ENCODE measurements around the gene COA8.
"Not testable (repeated sequence)": the region's sequence is repeated elsewhere in the genome, so short reads cannot be mapped to it uniquely, and the experiment has no call there.

Gene COA8

DNA sequence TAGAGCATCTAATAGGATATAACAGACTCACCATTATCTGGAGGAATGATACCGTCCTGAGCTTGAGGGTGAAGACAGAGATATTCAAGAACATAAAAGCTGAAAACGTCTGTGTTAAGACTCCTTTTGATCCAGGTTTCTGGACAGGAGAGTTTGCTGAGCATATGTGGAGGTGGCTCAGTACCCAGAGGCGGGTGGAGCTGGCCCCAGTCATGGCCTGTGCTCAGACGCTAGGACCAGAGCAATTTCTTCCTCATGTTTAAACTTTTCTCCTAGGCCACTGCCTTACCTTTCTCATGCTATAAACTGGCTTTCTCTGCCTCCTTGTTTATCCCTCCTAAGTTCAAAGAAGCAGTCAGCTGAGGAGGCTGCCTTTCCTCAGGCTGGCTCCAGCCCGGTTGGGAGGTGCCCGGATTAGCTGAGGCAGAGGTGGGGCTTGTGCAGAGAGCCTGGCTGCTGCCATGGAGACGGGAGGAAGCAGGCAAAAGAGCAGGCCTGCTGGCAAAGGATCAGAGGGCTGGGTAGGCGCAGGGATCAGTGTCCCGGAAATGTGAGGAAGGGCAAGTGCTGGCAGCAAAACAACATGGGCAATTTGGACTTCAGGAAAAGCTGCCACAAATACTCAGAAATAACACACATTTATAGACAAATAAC is 13.7 kb downstream of the COA8 start:
- no peak for DNase-seq

DNA sequence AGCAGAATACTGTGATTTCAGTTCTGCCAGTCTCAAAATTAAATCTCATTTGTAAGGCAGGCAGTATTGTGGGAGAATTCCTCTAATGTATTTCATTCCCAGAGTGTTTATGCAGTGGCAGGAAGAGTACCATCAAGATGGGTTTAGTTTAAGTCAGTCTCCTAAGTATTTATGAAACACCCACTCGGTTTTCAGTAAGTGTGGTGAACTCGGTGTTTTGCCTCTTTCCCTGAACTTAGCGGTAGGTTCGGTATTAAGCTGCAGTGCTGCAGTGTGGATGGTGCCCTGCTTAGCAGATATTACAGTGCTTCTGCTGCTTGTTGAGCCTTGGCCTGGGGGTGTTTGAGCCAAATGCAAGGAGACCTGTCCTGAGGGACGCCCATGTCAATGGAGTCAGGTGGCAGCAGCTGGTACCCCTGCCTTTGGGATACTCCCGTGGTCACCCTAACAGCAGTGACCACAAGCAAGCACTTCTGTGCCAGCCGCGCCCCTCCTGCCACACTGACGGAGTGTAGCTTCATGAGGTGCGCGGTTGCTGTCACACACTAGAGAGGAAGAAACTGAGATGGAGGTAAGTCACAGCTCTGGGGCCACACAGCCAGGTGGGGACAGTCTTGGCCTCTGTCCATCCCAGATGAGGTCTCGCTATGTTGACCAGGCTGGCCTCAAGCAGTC is 15.8 kb downstream of the COA8 start:
- DNase-seq: no peak

DNA sequence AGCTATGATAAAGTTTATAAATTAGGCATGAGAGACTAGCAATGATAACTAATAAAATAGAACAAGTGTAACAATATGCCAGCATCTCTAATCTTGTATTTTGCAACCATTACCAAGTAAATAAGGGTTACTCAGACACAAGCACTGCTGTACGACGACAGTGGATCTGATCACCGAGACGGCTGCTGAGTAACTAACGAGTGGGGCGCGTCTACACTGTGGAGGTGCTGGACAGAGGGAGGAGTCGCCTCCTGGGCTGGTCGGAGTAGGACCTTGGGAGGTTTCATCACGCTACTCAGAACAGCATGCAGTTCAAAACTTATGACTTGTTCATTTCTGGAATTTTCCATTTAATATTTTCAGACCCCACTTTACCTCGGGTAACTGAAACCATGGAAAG is 18.4 kb downstream of the COA8 start:
- DNase-seq: no peak

DNA sequence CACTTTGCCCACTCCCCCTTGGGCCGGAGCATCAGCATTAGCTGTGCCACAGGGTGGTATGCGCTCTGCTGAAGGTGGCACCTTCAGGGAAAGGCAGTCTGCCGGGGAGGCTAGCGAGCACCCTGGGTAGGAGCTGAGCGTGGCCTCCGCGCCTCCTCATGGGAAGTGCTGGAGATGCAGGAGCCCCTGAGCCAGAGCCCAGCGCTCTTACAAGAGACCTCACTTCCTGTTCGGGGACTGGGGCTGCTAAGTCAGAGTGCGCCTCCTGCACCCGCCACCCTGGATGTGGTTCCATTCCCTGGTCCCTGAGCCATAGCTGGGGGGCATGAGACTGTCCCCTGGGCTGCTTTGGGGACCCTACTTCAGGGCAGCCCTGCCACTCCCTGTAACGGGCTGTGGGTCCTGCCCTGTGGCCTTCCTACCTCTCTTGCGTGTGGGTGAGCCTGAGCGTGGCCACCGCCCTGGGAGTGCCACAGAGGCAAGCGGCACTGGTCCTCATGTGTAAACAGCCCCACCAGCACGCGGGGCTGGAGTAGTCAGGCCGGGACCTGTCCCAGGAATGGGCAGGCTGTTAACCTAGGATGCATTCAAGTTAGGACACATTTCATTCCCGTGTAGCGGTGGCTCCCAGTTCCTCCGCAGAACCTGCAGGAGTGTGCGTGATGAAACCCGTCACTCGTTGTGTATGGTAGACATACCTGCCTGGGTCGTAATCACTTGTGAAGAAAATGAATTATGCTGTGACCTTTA is 19.4 kb downstream of the COA8 start:
- DNase-seq: no peak

DNA sequence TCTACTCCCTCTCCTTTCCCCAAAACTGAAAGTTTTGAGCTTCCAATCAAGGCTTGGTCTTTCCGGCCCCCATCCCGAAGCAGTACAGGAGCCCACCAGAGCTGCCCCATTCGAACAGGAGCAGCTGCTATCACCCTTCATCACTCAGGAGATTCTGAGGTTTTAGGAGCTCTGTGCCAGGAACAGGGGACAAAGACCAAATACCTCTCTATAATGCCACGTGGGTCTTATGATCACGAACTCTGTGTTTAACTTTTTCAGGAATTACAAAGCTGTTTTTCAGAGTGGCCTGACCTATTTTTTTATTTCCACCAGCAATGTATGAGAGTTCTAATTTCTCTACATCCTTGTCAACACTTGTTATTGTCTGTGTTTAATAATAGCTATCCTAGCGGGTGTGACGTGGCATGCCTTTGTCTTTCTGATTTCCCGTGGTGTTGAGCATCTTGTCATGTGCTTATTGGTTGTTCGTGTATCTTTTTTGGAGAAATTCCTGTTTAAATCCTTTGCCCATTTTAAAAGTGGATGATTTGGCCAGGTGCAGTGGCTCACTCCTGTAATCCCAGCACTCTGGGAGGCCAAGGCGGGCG is 21.7 kb downstream of the COA8 start:
- no peak for DNase-seq

DNA sequence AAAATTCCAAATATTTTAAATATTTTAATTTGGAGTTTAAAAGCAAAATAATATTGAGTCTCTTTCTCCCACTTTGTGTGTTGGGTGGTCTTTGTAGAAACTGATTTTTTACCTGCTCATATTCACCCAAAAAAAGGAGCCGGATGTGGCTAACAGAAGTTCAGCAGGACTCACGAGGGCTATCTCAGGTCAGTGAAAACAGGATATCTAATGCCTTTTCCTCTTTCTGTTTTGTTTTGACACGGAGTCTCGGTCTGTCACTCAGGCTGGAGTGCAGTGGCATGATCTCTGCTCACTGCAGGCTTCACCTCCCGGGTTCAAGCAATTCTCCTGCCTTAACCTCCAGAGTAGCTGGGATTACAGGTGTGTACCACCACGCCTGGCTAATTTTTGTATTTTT is 30.8 kb downstream of the COA8 start:
- DNase-seq: no peak

DNA sequence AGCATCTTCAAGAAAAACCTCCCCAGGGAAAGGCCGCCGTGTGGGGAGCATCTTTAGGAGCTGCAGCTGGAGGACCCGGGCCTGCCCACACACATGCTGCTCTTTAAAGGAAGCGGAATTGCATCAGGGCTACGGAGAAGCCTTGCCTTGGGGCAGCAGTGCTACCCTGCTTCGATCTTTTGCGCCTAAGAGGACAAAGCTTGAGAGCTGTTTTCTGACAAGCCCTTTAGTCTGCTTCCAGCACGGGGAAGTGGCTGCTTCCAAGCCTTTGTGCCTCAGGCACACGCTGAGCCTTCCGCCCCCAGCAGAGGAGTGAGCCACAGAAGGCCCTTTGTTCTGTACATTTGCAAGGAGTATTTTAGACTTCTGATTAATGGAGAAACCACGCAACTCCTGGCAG is 31.5 kb downstream of the COA8 start:
- peak; percentile 38 for DNase-seq

DNA sequence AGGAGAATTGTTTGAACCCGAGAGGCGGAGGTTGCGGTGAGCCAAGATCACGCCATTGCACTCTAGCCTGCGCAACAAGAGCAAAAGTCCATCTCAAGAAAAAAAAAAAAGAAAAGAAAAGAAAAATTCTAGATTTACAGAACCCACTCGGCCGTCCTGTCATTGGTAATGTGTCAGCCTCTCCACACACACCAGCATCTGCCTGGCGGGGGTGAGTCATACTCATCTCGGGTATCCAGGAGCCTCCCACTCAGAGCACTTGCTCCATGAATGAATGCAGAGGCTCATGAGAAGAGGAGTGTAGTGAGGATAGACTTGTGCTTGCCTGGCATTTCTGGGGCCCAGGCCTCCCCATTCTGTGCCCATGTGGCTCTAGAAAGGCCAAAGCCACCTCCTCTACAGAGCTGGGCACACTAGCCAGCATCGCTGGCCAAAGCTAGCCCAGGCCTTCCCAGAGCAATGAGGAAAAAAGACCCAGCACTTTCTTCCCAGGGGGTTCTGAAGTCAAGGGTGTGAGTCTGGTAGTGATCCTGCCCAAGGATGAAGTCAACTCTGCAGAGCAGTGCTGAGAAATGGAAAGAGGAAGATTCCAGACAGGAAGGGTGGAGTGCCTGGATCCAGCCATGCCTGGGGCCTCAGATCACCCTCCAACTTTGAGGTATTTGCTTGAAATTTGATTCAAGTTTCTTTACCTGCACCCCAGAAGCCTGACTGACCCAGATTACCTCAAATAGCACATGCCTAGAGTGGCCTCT is 35.0 kb downstream of the COA8 start:
- DNase-seq: no peak

DNA sequence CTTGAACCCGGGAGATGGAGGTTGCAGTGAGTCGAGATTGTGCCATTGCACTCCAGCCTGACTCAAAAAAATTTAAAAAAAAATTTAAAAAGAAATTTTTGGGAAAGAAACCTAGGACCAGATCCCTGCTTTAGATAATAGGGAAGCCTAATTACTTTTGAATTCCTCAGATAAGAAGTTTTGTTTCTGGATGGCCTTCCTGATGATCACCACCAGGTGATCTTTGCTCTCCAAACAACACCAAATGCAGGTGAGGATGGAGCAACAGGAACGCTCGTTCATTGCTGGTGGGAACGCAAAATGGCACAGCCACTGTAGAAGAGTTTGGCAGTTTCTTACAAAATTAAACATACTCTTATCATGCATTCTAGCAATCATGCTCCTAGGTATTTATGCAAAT is 37.7 kb downstream of the COA8 start:
- no peak for DNase-seq

DNA sequence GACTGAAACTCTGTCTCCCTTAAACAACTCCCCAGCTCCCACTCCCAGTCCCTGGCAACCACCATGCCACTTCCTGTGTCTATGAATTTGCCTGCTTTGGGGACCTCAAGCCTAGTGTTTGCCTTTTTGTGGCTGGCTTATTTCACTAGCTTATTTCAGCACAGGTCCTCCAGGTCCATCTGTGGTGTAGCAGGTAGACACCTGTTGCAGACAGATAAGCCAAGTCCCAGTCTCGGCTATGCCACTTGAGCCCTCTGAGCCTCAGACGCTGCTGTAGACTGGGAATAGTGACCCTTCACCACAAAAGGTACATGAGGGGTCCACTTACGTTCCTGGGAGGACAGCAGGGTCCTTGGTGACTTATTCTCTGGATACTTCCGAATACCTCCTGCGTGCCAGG is 41.9 kb downstream of the COA8 start:
- DNase-seq: no peak

DNA sequence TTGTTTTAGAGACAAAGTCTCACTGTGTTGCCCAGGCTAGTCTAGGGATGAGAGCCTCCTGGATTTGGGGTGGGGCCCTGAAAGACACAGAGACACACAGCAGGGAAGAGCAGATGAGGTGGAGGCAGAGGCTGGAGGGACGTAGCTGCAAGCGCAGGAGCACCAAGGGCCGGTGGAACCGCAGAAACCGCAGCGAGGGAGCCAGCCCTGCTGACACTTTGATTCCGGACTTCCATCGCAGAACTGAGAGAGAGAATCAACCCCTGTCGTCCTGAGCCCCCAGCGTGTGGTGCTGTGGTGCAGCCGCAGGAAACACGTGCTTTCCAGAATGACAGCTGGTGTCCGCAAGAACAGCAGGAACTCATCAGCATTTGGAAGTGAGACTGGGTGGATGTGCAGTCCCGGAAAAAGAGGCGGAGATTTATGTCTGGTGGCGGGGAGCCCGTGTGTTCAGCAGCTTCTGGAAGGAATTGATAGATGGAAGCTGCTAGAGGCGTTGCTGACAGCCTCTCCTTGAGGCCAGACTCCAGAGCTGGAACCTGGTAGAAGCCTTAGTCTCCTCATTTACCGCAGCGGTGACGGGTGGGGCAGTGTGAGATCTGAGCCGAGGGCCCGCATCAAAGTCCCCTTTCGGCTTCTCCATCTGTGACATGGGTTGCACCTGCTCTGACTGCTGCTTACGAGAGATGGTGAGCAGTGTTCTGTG is 44.4 kb downstream of the COA8 start:
- DNase-seq: peak; percentile 63

DNA sequence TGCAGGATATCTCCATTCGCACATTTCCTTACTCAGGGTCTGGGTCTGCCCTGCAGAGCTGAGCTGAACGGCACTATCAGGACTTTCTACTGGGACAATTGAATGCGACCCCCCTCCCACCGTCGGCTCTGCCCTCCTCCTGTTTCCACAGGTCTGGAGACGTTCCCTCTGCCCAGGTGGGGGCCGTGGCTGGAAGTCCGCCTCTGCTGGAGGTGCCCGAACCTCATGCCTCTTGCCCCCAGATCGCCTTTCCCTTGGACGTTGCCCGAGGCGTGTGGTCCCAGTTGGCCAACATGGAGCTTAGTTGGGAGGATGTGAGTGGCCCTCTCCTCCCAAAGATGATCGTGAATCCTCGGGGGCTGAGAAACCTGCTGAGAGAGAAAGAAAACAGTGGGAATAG is 45.1 kb downstream of the COA8 start:
- no peak for DNase-seq

DNA sequence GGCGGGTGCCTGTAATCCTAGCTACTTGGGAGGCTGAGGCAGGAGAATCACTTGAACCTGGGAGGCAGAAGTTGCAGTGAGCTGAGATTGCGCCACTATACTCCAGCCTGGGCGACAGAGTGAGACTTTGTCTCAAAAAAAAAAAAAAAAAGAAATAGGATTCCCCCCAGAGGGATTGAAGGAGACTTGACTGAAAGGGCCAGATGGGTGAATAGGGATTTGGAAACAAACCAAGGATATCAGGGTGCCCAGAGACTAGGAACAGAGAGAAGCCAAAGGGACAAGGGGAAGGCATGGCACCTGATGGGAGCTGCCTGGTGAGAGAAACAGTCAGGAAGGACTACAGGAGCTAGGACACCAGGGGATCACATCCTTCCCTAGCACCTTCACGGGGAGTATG is 46.3 kb downstream of the COA8 start:
- DNase-seq: not testable (repeated sequence)

DNA sequence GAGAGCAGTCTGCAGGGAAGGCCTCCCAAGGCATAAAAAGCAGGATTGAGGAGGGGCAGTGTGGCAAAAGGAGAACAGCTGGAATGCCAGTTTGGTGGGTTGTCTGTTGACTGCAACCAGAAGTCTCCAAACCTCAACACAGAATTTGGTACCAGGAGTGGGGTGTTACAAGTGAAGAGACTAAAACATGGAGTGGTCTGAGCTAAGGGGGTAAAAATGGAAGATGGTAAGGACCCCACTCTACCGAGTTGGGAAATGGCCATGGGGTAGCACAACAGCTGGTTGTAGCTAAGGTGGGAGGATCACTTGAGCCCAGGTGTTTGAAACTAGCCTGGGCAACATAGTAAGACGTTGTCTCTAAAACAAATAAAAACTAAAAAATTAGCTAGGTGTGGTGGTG is 48.5 kb downstream of the COA8 start:
- DNase-seq: no peak

DNA sequence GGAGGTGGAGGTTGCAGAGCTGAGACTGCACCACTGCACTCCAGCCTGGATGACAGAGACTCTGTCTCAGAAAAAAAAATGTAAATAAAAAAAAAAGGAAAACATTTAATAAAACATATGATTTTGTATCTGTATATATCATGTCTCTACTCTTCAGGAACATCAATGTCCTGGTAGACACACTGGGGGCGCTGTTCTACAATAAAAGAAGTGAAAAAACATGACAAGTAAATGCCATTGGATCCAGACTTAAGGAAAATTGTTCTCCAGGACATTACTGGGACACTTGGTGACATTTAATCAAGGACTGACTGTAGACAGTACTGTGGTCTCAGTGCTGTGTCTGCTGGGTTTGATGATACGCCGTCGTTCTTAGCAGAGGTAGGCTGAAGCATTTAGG is 50.8 kb downstream of the COA8 start:
- no peak for DNase-seq

DNA sequence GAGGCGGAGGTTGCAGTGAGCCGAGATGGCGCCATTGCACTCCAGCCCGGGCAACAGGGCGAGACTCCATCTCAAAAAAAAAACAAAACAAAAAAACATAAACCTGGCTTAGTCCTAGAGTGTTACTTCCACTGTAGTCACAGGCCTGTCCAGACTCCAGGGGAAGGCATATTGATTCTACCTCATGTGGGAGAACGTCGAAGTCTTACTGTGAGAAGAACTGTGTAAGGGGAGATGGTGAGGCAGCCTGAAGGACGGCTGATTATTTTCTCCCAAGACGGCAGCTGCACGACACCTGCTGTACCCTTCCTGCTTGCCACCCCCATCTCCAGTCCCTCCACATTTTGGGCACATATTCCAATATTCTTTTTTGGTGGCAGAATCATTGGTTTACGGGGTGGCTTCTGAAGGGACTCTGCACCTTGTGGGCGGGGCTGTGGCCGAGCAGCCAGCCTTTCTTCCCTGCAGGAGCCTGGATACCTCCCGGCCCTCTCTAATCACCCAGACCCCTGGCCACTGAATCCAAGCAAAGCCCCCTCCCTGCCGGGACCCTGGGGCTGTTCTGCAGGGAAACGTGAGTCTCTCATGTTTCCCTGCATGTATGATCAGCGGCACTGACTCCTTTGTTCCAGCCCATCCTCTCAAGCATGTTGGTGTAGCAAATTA is 54.0 kb downstream of the COA8 start:
- DNase-seq: no peak

DNA sequence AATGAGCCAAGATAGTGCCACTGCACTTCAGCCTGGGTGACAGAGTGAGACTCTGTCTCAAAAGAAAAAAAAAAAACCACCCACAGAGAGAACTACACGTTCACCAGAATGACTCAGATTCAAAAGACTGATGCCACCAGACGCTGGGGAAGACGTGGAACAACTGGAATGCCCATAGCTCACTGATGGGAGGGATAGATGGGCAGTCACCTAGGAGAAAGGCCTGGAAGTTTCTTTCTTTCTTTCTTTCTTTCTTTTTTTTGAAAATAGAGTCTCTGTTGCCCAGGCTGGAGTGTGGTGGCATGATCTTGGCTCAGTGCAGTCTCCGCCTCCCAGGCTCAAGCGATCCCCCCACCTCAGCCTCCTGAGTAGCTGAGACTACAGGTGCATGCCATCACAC is 56.3 kb downstream of the COA8 start:
- no peak for DNase-seq

DNA sequence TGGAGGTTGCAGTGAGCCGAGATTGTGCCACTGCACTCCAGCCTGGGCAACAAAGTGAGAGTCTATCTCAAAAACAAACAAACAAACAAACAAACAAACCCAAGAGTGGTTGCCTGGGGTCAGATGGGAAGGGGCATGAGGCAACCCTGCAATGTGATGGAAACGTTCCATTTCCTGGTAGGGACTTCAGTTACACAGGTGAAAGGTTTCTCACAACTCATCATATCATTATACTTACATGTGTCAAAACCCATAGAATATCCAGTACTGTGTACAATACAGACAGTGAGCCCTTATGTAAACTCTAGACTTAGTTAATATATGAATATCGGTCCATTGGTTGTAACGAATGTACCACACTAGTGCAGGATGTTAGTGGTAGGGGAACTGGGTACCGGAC is 59.1 kb downstream of the COA8 start:
- DNase-seq: no peak

DNA sequence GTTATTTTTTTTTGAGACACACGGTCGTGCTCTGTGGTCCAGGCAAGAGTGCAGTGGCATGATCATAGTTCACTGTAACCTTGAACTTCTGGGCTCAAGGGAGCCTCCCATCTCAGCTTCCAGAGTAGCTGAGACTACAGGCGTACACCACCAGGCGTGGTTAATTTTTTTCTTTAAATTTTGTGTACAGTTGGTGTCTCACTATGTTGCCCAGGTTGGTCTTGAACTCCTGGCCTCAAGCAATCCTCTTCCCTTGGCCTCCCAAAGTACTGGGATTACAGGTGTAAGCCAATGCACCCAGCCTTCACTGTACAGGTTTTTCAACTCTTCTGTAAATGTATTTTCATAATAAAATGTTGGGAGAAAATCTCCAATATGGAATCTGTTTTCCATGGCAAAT is 60.5 kb downstream of the COA8 start:
- no peak for DNase-seq

DNA sequence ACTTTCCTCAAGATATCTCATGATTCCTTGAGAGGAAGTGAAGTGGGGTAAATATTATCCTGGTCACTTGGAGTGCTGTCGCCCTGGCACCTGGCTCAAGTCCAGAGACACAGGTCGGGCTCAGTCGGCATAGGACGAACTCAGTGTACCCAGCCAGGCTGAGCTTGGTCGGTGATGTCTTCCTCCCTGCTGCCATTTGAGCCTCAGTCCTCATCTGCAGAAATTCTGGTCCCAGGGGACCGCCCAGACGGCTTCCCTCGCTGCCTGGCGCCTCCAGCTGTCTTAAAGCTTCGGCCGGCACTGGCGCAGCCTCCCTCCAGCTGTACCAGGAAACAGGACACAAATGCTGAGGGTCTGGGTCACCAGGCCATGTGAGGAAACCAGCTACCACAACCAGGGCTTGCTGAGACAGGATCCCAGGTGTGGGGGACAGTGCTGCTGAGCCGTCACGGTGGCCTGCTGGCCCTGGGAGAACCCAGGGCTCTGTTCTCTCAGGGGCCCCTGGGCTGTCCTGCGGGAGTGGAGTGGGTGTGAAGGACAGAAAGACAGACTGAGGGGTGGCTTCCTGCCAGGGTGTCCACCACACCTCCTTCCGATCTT is 61.2 kb downstream of the COA8 start:
- no peak for DNase-seq

DNA sequence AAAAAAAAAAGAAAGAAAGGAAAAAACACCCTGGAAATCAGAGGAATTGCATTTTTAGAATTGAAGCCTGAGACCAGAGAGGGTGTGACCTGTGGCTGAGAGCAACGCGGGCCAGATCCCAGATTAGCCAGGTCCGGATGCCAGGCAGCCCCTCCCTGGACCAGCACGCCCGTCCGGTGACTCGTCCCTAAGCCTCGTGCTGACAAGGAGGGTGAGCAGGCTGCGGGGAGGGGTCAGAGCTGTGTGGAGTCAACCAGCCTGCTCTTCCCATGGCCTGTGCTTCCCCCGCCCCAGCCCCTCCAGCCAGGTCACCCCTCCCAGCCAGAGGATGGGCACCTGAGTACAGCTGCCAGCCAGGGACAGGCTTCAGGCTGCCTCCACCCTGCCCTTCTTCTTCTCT is 62.1 kb downstream of the COA8 start:
- DNase-seq: no peak

Data from NCI-H1092 (cell line).